K562 (cell line): ENCODE data around the gene IL12RB2. TPM values are rescaled to one million over a fixed set of nuclear protein-coding genes. Genes with fewer than 3 reads are reported as not detected.

Experiments
- ARID3A ChIP-seq: IDR thresholded peaks from 2 replicates; pipeline ENCODE4 v1.6.1; 2012; ENCODE audit warnings: low read depth, low read length, improper control_type of control experiment, borderline replicate concordance
- BMI1 ChIP-seq: fragments of 150-350 bp; IDR thresholded peaks from 2 replicates; pipeline ENCODE4 v1.6.1; 2014; ENCODE audit warnings: low read length
- DNMT1 ChIP-seq: fragments of 450-650 bp; IDR thresholded peaks from 2 replicates; pipeline ENCODE4 v1.6.1; 2016; ENCODE audit warnings: antibody characterized with exemption, mild to moderate bottlenecking
- E2F4 ChIP-seq: sonication (generic); formaldehyde crosslinking; IDR thresholded peaks from 2 replicates; pipeline ENCODE4 v1.8.0; 2022; ENCODE audit warnings: mild to moderate bottlenecking, low read depth, missing genetic modification reagents
- ELF4 ChIP-seq: fragments of 450-650 bp; formaldehyde crosslinking; IDR thresholded peaks from 2 replicates; pipeline ENCODE4 v1.4.0; 2022; ENCODE audit warnings: missing genetic modification characterization
- ERF ChIP-seq: fragments of 450-650 bp; formaldehyde crosslinking; IDR thresholded peaks from 2 replicates; pipeline ENCODE4 v1.4.0; 2020; ENCODE audit warnings: mild to moderate bottlenecking, mixed read lengths
- ETV1 ChIP-seq: fragments of 450-650 bp; conservative IDR thresholded peaks from 2 replicates; pipeline ENCODE4 v1.6.1; 2016; ENCODE audit warnings: missing genetic modification characterization, control low read depth, low read depth, missing compliant biosample characterization
- HDGF ChIP-seq: fragments of 450-650 bp; IDR thresholded peaks from 2 replicates; pipeline ENCODE4 v1.6.1; 2016
- KLF13 ChIP-seq: fragments of 450-650 bp; IDR thresholded peaks from 2 replicates; pipeline ENCODE4 v1.6.1; 2016; ENCODE audit warnings: missing genetic modification characterization, low read depth, mild to moderate bottlenecking, missing compliant biosample characterization, moderate library complexity, borderline replicate concordance
- NFYB ChIP-seq: IDR thresholded peaks from 2 replicates; pipeline ENCODE4 v1.6.1; 2011; ENCODE audit warnings: mild to moderate bottlenecking, moderate library complexity; ENCODE audit not compliant: insufficient read length; ENCODE audit errors: extremely low read depth
- REST ChIP-seq, 2 experiments: fragments of 450-650 bp; formaldehyde crosslinking in 1 of 2; IDR thresholded peaks; 2 replicates each; pipeline versions ENCODE4 v1.4.0 to v1.6.1; 2014 to 2020; ENCODE audit warnings: mild to moderate bottlenecking in 2 of 2, borderline replicate concordance in 1 of 2, low read depth in 1 of 2
- SIRT6 ChIP-seq: IDR thresholded peaks from one replicate; pipeline ENCODE4 v1.6.1; 2012; ENCODE audit warnings: low read depth, mild to moderate bottlenecking, control low read depth, inconsistent platforms, low read length, moderate library complexity
- TRIM28 ChIP-seq: fragments of 450-650 bp; IDR thresholded peaks from 2 replicates; pipeline ENCODE4 v1.6.1; 2017
- ZBTB7A ChIP-seq: IDR thresholded peaks from 2 replicates; pipeline ENCODE4 v1.6.1; 2011; ENCODE audit warnings: low read depth, mild to moderate bottlenecking, low read length, moderate library complexity, borderline replicate concordance; ENCODE audit not compliant: control insufficient read depth
- ZNF436 ChIP-seq: fragments of 250-450, 450-650 bp; sonication (Bioruptor Pico); formaldehyde crosslinking; IDR thresholded peaks from 2 replicates; pipeline ENCODE4 v1.7.0; 2020; ENCODE audit warnings: mild to moderate bottlenecking
- polyA plus RNA-seq, 8 experiments: library from polyadenylated mRNA; depleted of rRNA in 4 of 8; stranded (reverse) in 5 of 8; unstranded in 3 of 8; fragments of >200 nt; fragmentation: Nextera tagmentation in 2 of 8; fragmentation: Illumina TruSeq in 1 of 8; extraction: Ambion mirVana in 2 of 8; extraction: Trizol in 1 of 8; gene quantifications; 2 replicates each; pipeline versions ENCODE4 v1.2.1 to v1.2.3, GENCODE V29; 2011 to 2014; ENCODE audit warnings: inconsistent platforms in 1 of 8, missing spikeins in 1 of 8
- total RNA-seq, 7 experiments: library from RNA; depleted of rRNA in 6 of 7; stranded (reverse); fragments of >200 nt in 6 of 7; fragmentation: Illumina TruSeq in 2 of 7; extraction: Trizol in 2 of 7; gene quantifications; 2 replicates each; pipeline versions ENCODE4 v1.2.1 to v1.2.3, GENCODE V29; 2011 to 2021; ENCODE audit warnings: low replicate concordance in 1 of 7

IL12RB2 gene
- total and polyA plus RNA-seq, 9 of the 15 experiments (the other 6 are each of a cell fraction or from before 2014, with no cell fraction given) = 0.39 to 3.3 (median 1.9) TPM

GRCh38 chr1:67355745-67356424 is 48.2 kb downstream of the IL12RB2 start (continued):
- TF ChIP-seq ERF (CRISPR knock-in tag) (no peak), ELF4 (CRISPR knock-in tag) (peak; percentile 67; the same call in 1 of the 2 replicates), E2F4 (CRISPR knock-in tag) (no peak), ZNF436 (no peak), REST (IDR thresholded peaks at IDR 0.05; ENCODE audit: borderline replicate concordance) (no peak; the same call in 1 of the 2 replicates), REST (CRISPR knock-in tag; IDR thresholded peaks at IDR 0.05; ENCODE audit: low read depth) (no peak), TRIM28 (no peak), NFYB (no peak), ETV1 (tag) (no peak), DNMT1 (no peak), ARID3A (no peak), KLF13 (tag) (no peak), ZBTB7A (no peak), BMI1 (no peak), HDGF (no peak), SIRT6 (no peak)
